Gastroesophageal sphincter (tissue), 4 donors: Measurements from ENCODE around the gene HLA-A. TPM values are rescaled to one million over a fixed set of nuclear protein-coding genes. Genes with fewer than 3 reads are reported as not detected.
"Not testable (repeated sequence)": the region's sequence is repeated elsewhere in the genome, so short reads cannot be mapped to it uniquely, and the experiment has no call there.

Experiments
- ATAC-seq: fragments of 150-250 bp; one replicate; pipeline ENCODE4 v1.9.1; 2016; ENCODE audit warnings: mild to moderate bottlenecking, moderate library complexity
- H3K27ac ChIP-seq, 4 donors: fragments of 200-600 bp; sonication (generic) in 3 of 4; 1 replicate in 3 of 4; 2 replicates in 1 of 4; pipeline ENCODE4 v1.5.1; 2016 to 2019
- H3K27me3 ChIP-seq: fragments of 200-600 bp; sonication (generic); one replicate; pipeline ENCODE4 v1.5.1; 2019
- H3K36me3 ChIP-seq, 2 donors: fragments of 200-600 bp; sonication (generic); one replicate each; pipeline ENCODE4 v1.5.1; 2019; ENCODE audit warnings: control low read depth in 1 of 2
- H3K4me1 ChIP-seq, 3 donors: fragments of 200-600 bp; sonication (generic); 1 replicate in 2 of 3; 2 replicates in 1 of 3; pipeline ENCODE4 v1.5.1; 2016 to 2019; ENCODE audit warnings: control low read depth in 2 of 3
- H3K4me3 ChIP-seq, 2 donors: fragments of 200-600 bp; sonication (generic); one replicate each; pipeline ENCODE4 v1.5.1; 2019; ENCODE audit warnings: mild to moderate bottlenecking in 1 of 2, moderate library complexity in 1 of 2
- H3K9me3 ChIP-seq, 3 donors: fragments of 200-600 bp; sonication (generic); one replicate each; pipeline ENCODE4 v1.5.1; 2017 to 2019; ENCODE audit warnings: control low read depth in 2 of 3
- EP300 ChIP-seq: sonication (generic); formaldehyde crosslinking; IDR thresholded peaks from one replicate; pipeline ENCODE4 v1.6.1; 2017; ENCODE audit warnings: antibody characterized with exemption, mild to moderate bottlenecking
- POLR2A ChIP-seq, 2 donors: fragments of 450-650 bp; IDR thresholded peaks; one replicate each; pipeline ENCODE4 v1.6.1; 2017; ENCODE audit warnings: antibody characterized with exemption in 2 of 2, mild to moderate bottlenecking in 2 of 2, moderate library complexity in 1 of 2
- POLR2AphosphoS5 ChIP-seq: sonication (generic); formaldehyde crosslinking; IDR thresholded peaks from one replicate; pipeline ENCODE4 v1.6.1; 2017; ENCODE audit warnings: antibody characterized with exemption
- WGBS, 2 donors: methylation state at CpG; one replicate each; pipeline ENCODE4 v1.1.5; 2018; ENCODE audit warnings: low coverage in 1 of 2; 5-methylcytosine and 5-hydroxymethylcytosine counted together
- total RNA-seq, 4 donors: library from RNA; depleted of rRNA; stranded (reverse); fragments of >200 nt; gene quantifications; one replicate each; pipeline ENCODE4 v1.1.0, GENCODE V29; 2016
- TF ChIP-seq, protein P1 (sequence below), 4 experiments: fragments of 200-600 bp in 2 of 4; fragments of 450-650 bp in 2 of 4; sonication (generic) in 1 of 4; IDR thresholded peaks; one replicate each; pipeline ENCODE4 v1.5.1; 2017 to 2019; ENCODE audit warnings: antibody characterized with exemption in 4 of 4, mild to moderate bottlenecking in 2 of 4, moderate library complexity in 2 of 4

HLA-A gene
- total RNA-seq, 4 donors from 2014 or later: 281 to 626 (median 424) TPM

DNA sequence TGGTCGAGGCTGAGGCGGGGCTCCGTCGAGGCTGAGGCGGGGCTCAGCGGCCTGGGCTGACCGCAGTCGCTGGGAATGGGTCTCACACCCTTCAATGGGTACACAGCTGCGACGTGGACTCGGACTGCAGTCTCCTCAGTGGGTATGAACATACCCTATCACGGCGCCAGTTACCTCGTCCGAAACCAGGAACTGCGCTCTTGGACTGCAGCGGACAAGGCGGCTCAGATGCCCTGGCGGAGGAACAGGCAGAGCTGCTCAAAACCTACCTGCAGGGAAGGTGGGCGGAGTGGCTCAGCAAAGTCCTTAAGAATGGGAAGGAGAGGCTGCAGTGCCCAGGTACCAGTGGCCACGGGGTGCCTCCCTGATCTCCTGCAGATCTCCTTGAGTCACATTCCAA is 14.2 kb downstream of the HLA-A start:
- WGBS, 2 donors: 58 to 100% methylated on average over 2 of the region's 21 CpGs
- H3K36me3 ChIP-seq: no peaks in the 10 kb centered on the region
- ATAC-seq: no peak
- no peaks in the 10 kb centered on the region for H3K9me3 ChIP-seq
- H3K4me1 ChIP-seq: peaks cover 0 to 13% (median 0%) of the 10 kb centered on the region in 3 donors
- no peaks in the 10 kb centered on the region for H3K27me3 ChIP-seq
- no peak for TF ChIP-seq EP300
- TF ChIP-seq, protein P1, sequence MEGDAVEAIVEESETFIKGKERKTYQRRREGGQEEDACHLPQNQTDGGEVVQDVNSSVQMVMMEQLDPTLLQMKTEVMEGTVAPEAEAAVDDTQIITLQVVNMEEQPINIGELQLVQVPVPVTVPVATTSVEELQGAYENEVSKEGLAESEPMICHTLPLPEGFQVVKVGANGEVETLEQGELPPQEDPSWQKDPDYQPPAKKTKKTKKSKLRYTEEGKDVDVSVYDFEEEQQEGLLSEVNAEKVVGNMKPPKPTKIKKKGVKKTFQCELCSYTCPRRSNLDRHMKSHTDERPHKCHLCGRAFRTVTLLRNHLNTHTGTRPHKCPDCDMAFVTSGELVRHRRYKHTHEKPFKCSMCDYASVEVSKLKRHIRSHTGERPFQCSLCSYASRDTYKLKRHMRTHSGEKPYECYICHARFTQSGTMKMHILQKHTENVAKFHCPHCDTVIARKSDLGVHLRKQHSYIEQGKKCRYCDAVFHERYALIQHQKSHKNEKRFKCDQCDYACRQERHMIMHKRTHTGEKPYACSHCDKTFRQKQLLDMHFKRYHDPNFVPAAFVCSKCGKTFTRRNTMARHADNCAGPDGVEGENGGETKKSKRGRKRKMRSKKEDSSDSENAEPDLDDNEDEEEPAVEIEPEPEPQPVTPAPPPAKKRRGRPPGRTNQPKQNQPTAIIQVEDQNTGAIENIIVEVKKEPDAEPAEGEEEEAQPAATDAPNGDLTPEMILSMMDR (IDR thresholded peaks at IDR 0.05): no peak
- TF ChIP-seq POLR2AphosphoS5: no peak
- TF ChIP-seq POLR2A (IDR thresholded peaks at IDR 0.05): no peak
- no peak overlapping the region for H3K27ac ChIP-seq
- no peak overlapping the region for H3K4me3 ChIP-seq

DNA sequence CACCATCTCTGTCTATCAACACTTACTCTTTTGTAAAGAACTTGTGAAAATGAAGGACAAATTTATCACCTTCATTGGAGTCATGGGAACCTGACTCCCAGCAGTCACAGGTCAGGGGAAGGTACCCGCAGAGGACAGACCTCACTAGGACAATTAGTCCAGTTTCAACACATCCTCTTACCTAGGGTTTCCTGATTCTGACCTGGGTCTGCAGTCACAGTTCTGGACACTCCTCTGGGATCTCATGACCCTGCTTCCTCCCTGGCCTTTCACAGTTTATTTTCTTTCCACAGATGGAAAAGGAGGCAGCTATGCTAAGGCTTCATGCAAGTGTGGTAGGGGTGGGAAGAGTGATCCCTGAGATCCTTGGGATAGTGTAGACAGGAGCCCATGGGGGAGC is 15.7 kb downstream of the HLA-A start:
- ATAC-seq: no peak
- H3K9me3 ChIP-seq: no peaks in the 10 kb centered on the region

DNA sequence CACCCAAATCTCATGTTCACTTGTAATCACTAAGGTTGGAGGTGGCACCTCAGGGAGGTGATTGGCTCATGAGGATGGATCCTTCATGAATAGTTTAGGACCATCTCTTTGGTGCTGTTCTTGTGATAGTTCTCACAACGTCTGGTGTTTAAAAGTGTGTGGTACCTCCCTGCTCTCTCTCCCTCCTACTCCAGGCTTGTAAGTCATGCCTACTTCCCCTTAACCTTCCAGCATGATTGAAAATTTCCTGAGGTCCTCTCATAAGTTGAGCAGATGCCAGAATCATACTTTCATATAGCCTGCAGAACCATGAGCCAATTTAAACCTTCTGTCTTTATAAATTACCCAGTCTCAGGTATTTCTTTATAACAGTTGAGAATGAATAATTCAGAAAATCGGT is 16.6 kb downstream of the HLA-A start:
- ATAC-seq: no peak
- WGBS, 2 donors: 60 to 65% methylated on average over 2 of the region's 2 CpGs

More for the DNA sequence above, 15.7 kb downstream of the HLA-A start:
- peaks cover 0 to 7% (median 0%) of the 10 kb centered on the region in 3 donors for H3K4me1 ChIP-seq
- H3K27ac ChIP-seq: no peak overlapping the region
- H3K36me3 ChIP-seq: no peaks in the 10 kb centered on the region
- no peak for TF ChIP-seq POLR2A (IDR thresholded peaks at IDR 0.05)
- TF ChIP-seq EP300: no peak
- no peak for TF ChIP-seq POLR2AphosphoS5
- TF ChIP-seq, protein P1 (IDR thresholded peaks at IDR 0.05): no peak
- no peaks in the 10 kb centered on the region for H3K27me3 ChIP-seq
- 86% methylated on average over 1 of the region's 1 CpG; no CpG with 5 or more reads in 1 of the 2 donors for WGBS, 2 donors
- H3K4me3 ChIP-seq: no peak overlapping the region

DNA sequence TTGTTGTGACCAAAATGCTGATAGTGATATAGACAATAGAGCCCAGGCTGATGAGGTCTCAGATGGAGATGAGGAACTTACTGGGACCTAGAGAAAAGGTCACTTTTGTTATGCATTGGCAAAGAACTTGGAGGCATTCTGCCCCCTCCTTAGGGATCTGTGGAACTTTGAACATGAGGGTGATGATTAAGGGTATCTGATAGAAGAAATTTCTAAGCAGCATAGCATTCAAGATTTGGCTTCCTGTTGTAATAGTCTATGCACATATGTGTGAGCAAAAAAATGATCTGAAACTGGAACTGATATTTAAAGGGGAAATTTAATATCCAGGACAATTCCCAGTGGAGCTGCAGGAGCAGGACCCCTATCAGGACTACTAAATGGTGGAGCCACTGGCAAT is 17.1 kb downstream of the HLA-A start:
- H3K4me3 ChIP-seq: no peak overlapping the region
- no peak for ATAC-seq
- no peaks in the 10 kb centered on the region for H3K9me3 ChIP-seq
- H3K36me3 ChIP-seq: no peaks in the 10 kb centered on the region
- TF ChIP-seq, protein P1 (IDR thresholded peaks at IDR 0.05): no peak
- TF ChIP-seq POLR2AphosphoS5: no peak
- no peak for TF ChIP-seq POLR2A (IDR thresholded peaks at IDR 0.05)
- TF ChIP-seq EP300: no peak
- no peaks in the 10 kb centered on the region for H3K27me3 ChIP-seq
- no peak overlapping the region for H3K27ac ChIP-seq
- H3K4me1 ChIP-seq: peaks cover 3 to 8% (median 3%) of the 10 kb centered on the region in 3 donors

More for the DNA sequence above, 16.6 kb downstream of the HLA-A start:
- no peaks in the 10 kb centered on the region for H3K27me3 ChIP-seq
- H3K36me3 ChIP-seq: no peaks in the 10 kb centered on the region
- peaks cover 0 to 2% (median 0%) of the 10 kb centered on the region in 3 donors for H3K4me1 ChIP-seq
- TF ChIP-seq, protein P1 (IDR thresholded peaks at IDR 0.05): no peak
- TF ChIP-seq POLR2A (IDR thresholded peaks at IDR 0.05) (no peak), POLR2AphosphoS5 (no peak), EP300 (no peak)
- no peak overlapping the region for H3K27ac ChIP-seq
- H3K4me3 ChIP-seq: no peak overlapping the region
- H3K9me3 ChIP-seq: no peaks in the 10 kb centered on the region

DNA sequence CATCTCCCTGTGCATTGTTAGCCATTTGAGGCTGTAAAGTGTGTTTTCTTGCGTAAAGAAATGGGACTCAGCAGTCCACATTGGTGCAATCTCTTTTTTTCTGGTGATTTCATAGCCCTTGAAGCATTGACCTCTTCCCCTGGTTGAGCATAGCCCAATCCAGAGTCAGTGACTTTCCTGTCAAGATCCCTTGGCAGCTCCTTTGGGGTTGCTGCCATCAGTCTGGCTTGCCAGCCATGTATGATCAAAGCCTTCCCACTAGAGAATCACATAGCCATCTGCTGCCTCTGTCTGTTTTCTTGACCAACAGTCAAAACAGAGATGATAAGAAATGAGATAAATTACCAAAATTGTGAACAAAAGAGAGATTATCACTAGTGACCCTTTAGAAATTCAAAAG is 19.6 kb downstream of the HLA-A start:
- Histone ChIP-seq H3K27ac (no peak overlapping the region), H3K9me3 (no peaks in the 10 kb centered on the region), H3K36me3 (no peaks in the 10 kb centered on the region), H3K27me3 (no peaks in the 10 kb centered on the region), H3K4me3 (no peak overlapping the region), H3K4me1 (peaks cover 4 to 33% (median 17%) of the 10 kb centered on the region in 3 donors)
- TF ChIP-seq POLR2A (IDR thresholded peaks at IDR 0.05) (no peak), EP300 (no peak)
- TF ChIP-seq, protein P1 (IDR thresholded peaks at IDR 0.05): no peak
- 100% methylated on average over 1 of the region's 1 CpG for WGBS, 2 donors
- ATAC-seq: no peak

DNA sequence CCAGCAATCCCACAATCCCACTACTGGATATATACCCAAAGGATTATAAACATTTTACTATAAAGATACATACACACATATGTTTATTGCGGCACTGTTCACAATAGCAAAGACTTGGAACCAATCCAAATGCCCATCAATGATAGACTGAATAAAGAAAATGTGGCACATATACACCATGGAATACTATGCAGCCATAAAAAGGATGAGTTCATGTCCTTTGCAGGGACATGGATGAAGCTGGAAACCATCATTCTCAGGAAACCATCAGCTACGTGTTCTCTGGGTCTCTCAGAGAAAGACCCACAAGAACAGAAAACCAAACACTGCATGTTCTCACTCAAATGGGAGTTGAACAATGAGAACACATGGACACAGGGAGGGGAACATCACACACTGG is 21.4 kb downstream of the HLA-A start:
- Histone ChIP-seq H3K4me1 (peaks cover 8 to 48% (median 21%) of the 10 kb centered on the region in 3 donors), H3K27ac (peak overlapping the region in 3 of 4 donors; percentile 78 to 86 (median 82))
- ATAC-seq, H3K4me3 ChIP-seq, H3K27me3 ChIP-seq, H3K36me3 ChIP-seq, H3K9me3 ChIP-seq: not testable (repeated sequence)
- WGBS, 2 donors: 85 to 100% methylated on average over 1 to 2 of the region's 2 CpGs
